BLaER1 (cell line): ENCODE data around the gene TP53TG3.
"Not testable (repeated sequence)": the region's sequence is repeated elsewhere in the genome, so short reads cannot be mapped to it uniquely, and the experiment has no call there.

Experiments used
- H3K27ac ChIP-seq: shearing (Covaris generic); formaldehyde crosslinking; 2 replicates; pipeline ENCODE4 v1.8.1; 2022
- H3K27me3 ChIP-seq: shearing (Covaris generic); formaldehyde crosslinking; 2 replicates; pipeline ENCODE4 v1.8.1; 2022
- H3K36me3 ChIP-seq: shearing (Covaris generic); formaldehyde crosslinking; 2 replicates; pipeline ENCODE4 v1.8.1; 2022
- H3K4me1 ChIP-seq: shearing (Covaris generic); formaldehyde crosslinking; 2 replicates; pipeline ENCODE4 v1.8.1; 2022
- H3K4me2 ChIP-seq: shearing (Covaris generic); formaldehyde crosslinking; 2 replicates; pipeline ENCODE4 v1.8.1; 2022
- H3K4me3 ChIP-seq: shearing (Covaris generic); formaldehyde crosslinking; 2 replicates; pipeline ENCODE4 v1.8.1; 2022
- H3K9ac ChIP-seq: shearing (Covaris generic); formaldehyde crosslinking; 2 replicates; pipeline ENCODE4 v1.8.1; 2022
- H3K9me3 ChIP-seq: shearing (Covaris generic); formaldehyde crosslinking; 2 replicates; pipeline ENCODE4 v1.8.1; 2022
- H4K20me1 ChIP-seq: shearing (Covaris generic); formaldehyde crosslinking; 2 replicates; pipeline ENCODE4 v1.8.1; 2022

Gene TP53TG3

DNA sequence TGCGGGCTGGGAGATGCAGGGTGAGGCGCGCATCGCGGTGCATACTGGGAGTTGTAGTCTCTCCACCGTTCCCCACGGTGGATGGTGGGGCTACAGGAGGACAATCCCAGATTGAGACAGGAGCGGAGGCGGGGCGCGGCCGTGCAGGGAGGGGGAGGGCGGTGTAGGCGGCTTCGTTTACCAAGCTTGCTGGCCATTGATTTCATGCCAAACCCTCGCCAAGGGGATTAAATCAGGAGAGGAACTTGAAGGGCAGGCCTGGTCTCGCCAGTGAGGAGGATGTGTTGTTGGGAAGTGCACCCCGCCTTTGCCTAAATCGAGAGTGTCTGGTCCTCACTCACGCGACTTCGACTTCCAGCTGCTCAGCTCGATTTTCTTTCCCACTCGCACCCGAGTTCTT, at the start of gene TP53TG3:
TSS of gene TP53TG3 (minus strand) at position 101 of the 400 bp plus-strand sequence. CDS start at position 33, 68 bp downstream.
- H3K4me2 ChIP-seq, H3K9ac ChIP-seq, H3K4me3 ChIP-seq, H3K4me1 ChIP-seq, H3K36me3 ChIP-seq, H3K27ac ChIP-seq, H3K27me3 ChIP-seq, H4K20me1 ChIP-seq, H3K9me3 ChIP-seq: not testable (repeated sequence)

DNA sequence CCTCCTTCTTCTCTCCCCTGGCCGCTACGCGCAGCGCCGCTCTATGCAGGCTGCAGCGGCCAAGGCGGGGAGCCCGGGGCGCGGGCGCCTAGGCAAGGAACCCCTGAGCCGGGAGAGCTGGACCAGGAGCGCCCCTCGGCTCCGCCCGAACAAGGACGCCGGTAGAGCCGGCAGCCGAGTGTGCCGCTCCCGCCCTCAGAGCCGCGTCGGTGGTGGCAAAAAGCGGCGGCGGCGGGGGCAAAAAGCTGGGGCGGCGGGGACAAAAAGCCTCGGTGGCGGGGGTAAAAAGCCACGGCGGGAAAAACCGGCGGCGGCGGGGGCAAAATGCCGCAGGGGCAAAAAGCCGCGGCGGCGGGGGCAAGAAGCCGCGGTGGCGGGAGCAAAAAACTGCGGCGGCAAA, 25.1 kb downstream of the TP53TG3 start:
- H3K36me3 ChIP-seq, H3K27ac ChIP-seq, H3K4me3 ChIP-seq, H3K27me3 ChIP-seq, H3K9ac ChIP-seq, H3K4me2 ChIP-seq, H3K4me1 ChIP-seq, H3K9me3 ChIP-seq, H4K20me1 ChIP-seq: not testable (repeated sequence)

DNA sequence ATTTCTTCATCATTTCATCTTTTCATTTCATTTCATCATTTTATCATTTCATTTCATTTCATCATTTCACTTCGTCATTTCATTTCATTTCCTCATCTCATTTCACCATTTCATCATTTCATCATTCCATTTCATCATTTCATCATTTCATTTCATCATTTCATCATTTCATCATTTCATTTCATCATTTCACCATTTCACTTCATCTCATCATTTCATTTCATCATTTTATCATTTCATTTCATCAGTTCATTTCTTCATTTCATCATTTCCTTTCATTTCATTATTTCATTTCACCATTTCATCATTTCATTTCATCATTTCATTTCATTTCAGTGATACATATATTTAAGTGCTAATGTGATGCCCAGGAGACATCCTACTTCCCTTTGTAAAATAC, 28.4 kb downstream of the TP53TG3 start:
- H3K4me1 ChIP-seq, H3K9me3 ChIP-seq, H3K9ac ChIP-seq, H4K20me1 ChIP-seq, H3K36me3 ChIP-seq, H3K27me3 ChIP-seq, H3K4me2 ChIP-seq, H3K27ac ChIP-seq, H3K4me3 ChIP-seq: not testable (repeated sequence)

DNA sequence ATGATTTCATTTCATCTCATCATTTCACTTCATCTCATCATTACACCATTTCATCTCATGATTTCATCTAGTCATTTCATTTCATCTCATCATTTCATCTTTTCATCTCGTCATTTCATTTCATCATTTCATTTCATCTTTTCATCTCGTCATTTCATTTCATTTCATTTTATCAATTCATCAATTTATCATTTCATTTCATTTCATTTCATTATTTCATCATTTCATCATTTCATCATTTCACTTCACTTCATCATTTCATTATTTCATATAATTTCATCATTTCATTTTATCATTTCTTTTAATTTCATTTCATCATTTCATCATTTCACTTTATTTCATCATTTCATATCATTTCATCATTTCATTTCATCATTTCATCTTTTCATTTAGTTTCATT, 29.2 kb downstream of the TP53TG3 start:
- not testable (repeated sequence) for H3K4me2 ChIP-seq, H3K4me3 ChIP-seq, H4K20me1 ChIP-seq, H3K9me3 ChIP-seq, H3K27me3 ChIP-seq, H3K4me1 ChIP-seq, H3K36me3 ChIP-seq, H3K27ac ChIP-seq, H3K9ac ChIP-seq

DNA sequence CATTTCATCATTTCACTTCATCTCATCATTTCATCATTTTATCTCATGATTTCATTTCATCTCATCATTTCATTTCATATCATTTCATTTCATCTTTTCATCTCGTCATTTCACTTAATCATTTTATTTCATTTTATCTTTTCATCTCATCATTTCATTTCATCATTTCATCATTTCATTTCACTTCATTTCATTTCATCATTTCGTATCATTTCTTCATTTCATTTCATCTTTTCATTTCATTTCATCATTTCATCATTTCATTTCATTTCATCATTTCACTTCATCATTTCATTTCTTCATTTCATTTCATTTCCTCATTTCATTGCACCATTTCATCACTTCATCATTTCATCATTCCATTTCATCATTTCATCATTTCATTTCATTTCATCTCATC, 29.8 kb downstream of the TP53TG3 start:
- not testable (repeated sequence) for H3K36me3 ChIP-seq, H3K4me1 ChIP-seq, H3K27ac ChIP-seq, H3K4me2 ChIP-seq, H3K9me3 ChIP-seq, H3K9ac ChIP-seq, H3K27me3 ChIP-seq, H3K4me3 ChIP-seq, H4K20me1 ChIP-seq

GRCh38 chr16:32645278-32645908, 30.6 kb downstream of the TP53TG3 start:
- not testable (repeated sequence) for H3K9me3 ChIP-seq, H3K4me1 ChIP-seq, H3K27me3 ChIP-seq, H3K36me3 ChIP-seq, H3K4me3 ChIP-seq, H3K4me2 ChIP-seq, H3K27ac ChIP-seq, H3K9ac ChIP-seq, H4K20me1 ChIP-seq

- H3K27ac ChIP-seq, H4K20me1 ChIP-seq, H3K4me2 ChIP-seq, H3K9ac ChIP-seq, H3K4me1 ChIP-seq, H3K9me3 ChIP-seq, H3K27me3 ChIP-seq, H3K36me3 ChIP-seq, H3K4me3 ChIP-seq: not testable (repeated sequence)
These were observed 31.2 kb downstream of the TP53TG3 start for GRCh38 chr16:32644715-32645114.

- not testable (repeated sequence) for H4K20me1 ChIP-seq, H3K36me3 ChIP-seq, H3K4me1 ChIP-seq, H3K9me3 ChIP-seq, H3K4me3 ChIP-seq, H3K4me2 ChIP-seq, H3K27ac ChIP-seq, H3K27me3 ChIP-seq, H3K9ac ChIP-seq
These were observed 38.4 kb downstream of the TP53TG3 start for GRCh38 chr16:32637614-32638013.

- H3K4me1 ChIP-seq, H3K27ac ChIP-seq, H4K20me1 ChIP-seq, H3K36me3 ChIP-seq, H3K9ac ChIP-seq, H3K4me3 ChIP-seq, H3K9me3 ChIP-seq, H3K27me3 ChIP-seq, H3K4me2 ChIP-seq: not testable (repeated sequence)
These were observed 43.9 kb downstream of the TP53TG3 start for GRCh38 chr16:32632096-32632495.
